Measurements from ENCODE around the gene FUT1.
"Not testable (repeated sequence)": the region's sequence is repeated elsewhere in the genome, so short reads cannot be mapped to it uniquely, and the experiment has no call there.

- not testable (repeated sequence) for TF ChIP-seq CTCF, EZH2 (IDR thresholded peaks at IDR 0.05)
Observed at GRCh38 chr19:48787331-48787730, 34.9 kb upstream of the FUT1 start.

Data from neural progenitor cell (in vitro differentiated cells).